Activated naive CD8-positive, alpha-beta T cell treated with anti-CD3 and anti-CD28 coated beads, Interleukin-2, amount 10 ng/mL, durations not matched to agents 7 days and 5 days (primary cell): ENCODE data around the gene ARPC2. TPM values are rescaled to one million over a fixed set of nuclear protein-coding genes. Genes with fewer than 3 reads are reported as not detected.
"Not testable (repeated sequence)": the region's sequence is repeated elsewhere in the genome, so short reads cannot be mapped to it uniquely, and the experiment has no call there.

ENCODE experiments used
- ATAC-seq: fragments of 150-1000 bp; cut with Tn5 transposase; one replicate; pipeline ENCODE4 v1.10.0; 2021; ENCODE audit warnings: low read depth, moderate library complexity
- POLR2A ChIA-PET: fragments of 350-600 bp; sonication (Branson Sonifier 250); formaldehyde crosslinking; loops from one replicate; lab custom pipeline; 2021; ENCODE audit warnings: antibody characterized with exemption; lab: Charles Lee
- DNase-seq: peaks from one replicate; pipeline ENCODE4 v3.0.0; 2021
- H3K27ac Mint-ChIP-seq: one replicate; pipeline ENCODE4 v1.8.0; 2022; ENCODE audit warnings: mild to moderate bottlenecking, mixed read lengths
- H3K27me3 Mint-ChIP-seq: one replicate; pipeline ENCODE4 v1.8.0; 2022; ENCODE audit warnings: mild to moderate bottlenecking, moderate library complexity, mixed read lengths
- H3K36me3 Mint-ChIP-seq: one replicate; pipeline ENCODE4 v1.8.0; 2021; ENCODE audit warnings: mild to moderate bottlenecking, mixed read lengths
- H3K4me1 Mint-ChIP-seq: one replicate; pipeline ENCODE4 v1.8.0; 2021; ENCODE audit warnings: mixed read lengths
- H3K4me3 Mint-ChIP-seq: one replicate; pipeline ENCODE4 v1.8.0; 2022; ENCODE audit warnings: mild to moderate bottlenecking, moderate library complexity, mixed read lengths
- H3K9me3 Mint-ChIP-seq: one replicate; pipeline ENCODE4 v1.8.0; 2021; ENCODE audit warnings: mixed read lengths
- total RNA-seq, 2 experiments: library from RNA; stranded (reverse); gene quantifications; one replicate each; pipeline ENCODE4 v1.2.3, GENCODE V29; 2021

ARPC2 gene
- 100 to 1,000 TPM; 707 to 735 TPM for total RNA-seq

DNA sequence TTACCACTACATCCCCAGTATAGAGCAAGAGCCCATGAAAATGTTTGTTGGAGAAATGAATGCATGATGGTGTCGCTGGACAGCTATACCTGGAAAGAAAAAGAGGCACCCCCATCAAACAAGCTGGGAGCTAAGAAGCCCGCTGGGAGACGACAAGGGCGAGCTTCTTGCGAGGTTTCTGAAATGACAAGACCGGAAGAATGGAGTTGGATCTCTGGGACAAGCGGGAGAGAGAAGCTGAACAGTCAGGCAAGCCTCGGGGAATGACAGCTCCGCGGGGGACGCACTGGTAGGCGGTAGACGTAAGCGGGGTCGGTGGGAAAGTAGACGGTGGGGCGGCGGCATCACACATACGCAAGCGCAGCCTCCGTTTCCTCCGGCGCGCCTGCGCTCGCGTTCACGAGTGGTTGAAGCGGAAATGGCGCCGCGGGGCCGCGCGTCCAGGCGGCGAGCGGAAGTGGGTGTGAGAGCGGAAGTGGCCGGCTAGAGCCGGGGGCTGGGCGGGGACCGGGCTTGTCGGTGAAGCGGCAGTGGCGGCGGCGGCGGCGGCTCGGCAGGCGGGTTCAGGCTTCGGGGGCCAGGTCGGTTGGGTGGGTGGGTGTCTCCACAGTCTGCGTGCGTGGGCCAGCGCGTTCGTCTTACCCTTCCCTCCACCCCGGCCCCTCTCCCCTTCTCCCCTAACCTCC, at the start of gene ARPC2:
Gene ARPC2 (plus strand): TSS at position 516 of the 686 bp plus-strand sequence. CDS start 282 bp downstream, outside the sequence.
- Mint-ChIP-seq H3K4me3 (peak within 1 kb of the TSS; percentile 88), H3K27ac (peak within 1 kb of the TSS; percentile 91), H3K4me1 (peaks cover 31% of the 10 kb centered on the region), H3K9me3 (no peaks in the 10 kb centered on the region), H3K36me3 (peaks cover 36% of the 10 kb centered on the region), H3K27me3 (no peaks in the 10 kb centered on the region)
- peak; percentile 98 for DNase-seq
- ATAC-seq: peak; percentile 64
- POLR2A ChIA-PET: interaction anchor here (0.7 to 7.3 kb wide), 7 partner anchors 9 to 442 kb away, joined by 3 to 91 read pairs (median 5); partner anchors contain the start of genes AAMP, BCS1L, PNKD and ZNF142

DNA sequence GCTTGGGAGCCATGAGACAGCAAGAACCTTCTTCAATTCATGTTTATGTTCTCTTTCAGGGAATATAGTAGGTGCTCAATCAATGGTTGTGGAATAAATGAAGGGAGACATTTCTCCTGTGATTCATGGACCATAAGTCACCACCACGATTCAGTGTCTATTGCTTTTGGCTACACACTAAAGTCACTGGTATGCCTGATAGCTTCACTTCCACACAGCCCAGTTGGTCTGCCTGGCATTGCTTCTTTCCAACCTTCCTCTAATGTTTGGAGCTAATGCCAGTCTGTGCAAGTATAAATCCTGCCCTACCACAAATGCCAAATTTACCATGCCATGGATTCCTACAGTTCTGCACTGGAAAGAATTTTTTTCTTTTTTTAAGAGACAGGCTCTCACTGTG, 49.0 kb upstream of the ARPC2 start:
- DNase-seq: no peak
- no peaks in the 10 kb centered on the region for H3K36me3 Mint-ChIP-seq
- no peak overlapping the region for H3K27ac Mint-ChIP-seq
- H3K27me3 Mint-ChIP-seq: peaks cover 17% of the 10 kb centered on the region
- peaks cover 11% of the 10 kb centered on the region for H3K4me1 Mint-ChIP-seq
- POLR2A ChIA-PET: no interaction called here
- no peak overlapping the region for H3K4me3 Mint-ChIP-seq
- ATAC-seq: no peak
- no peaks in the 10 kb centered on the region for H3K9me3 Mint-ChIP-seq

DNA sequence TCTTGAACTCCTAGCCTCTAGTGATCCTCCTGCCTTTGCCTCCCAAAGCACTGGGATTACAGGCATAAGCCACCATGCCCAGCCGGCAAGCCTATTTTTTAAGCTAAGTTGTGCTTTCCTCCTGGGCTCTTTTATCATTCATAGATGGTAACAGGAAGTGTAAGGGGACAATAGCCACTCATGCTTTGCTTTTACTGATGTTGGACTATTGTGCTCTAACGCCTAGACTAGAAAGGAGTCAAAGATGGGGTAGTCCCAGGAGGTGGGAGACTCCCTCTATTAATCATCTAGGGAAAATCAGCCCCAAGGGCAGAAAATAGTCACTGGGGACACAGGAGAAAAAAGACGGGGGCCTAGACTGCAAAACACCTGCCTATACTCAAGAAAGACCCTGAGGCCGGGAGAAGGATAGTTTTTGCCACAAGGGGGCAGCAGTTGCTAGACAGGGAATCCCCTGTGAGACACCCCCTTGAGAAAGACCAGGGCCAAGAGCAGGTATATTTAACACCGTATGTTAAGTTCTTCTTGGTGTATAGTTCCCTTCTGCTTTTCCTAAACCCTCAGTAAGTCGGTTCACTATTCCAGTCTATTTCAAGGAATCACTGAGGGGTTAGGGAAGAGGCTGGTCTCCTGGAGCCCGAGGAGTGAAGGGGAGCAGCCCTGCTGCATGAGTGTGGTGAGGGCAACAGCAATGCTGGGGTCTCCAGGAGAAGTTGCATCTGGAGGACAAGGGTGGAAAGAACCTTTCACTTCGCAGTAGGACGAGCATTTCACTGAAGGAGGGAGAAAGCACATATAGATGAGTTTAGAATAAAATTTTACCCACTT, 48.1 kb upstream of the ARPC2 start:
- Mint-ChIP-seq H3K27ac (peak overlapping the region; percentile 47), H3K4me3 (no peak overlapping the region), H3K27me3 (peaks cover 17% of the 10 kb centered on the region), H3K4me1 (peaks cover 11% of the 10 kb centered on the region), H3K36me3 (no peaks in the 10 kb centered on the region), H3K9me3 (no peaks in the 10 kb centered on the region)
- DNase-seq (peak; percentile 61), ATAC-seq (peak; percentile 61)
- POLR2A ChIA-PET: no interaction called here

DNA sequence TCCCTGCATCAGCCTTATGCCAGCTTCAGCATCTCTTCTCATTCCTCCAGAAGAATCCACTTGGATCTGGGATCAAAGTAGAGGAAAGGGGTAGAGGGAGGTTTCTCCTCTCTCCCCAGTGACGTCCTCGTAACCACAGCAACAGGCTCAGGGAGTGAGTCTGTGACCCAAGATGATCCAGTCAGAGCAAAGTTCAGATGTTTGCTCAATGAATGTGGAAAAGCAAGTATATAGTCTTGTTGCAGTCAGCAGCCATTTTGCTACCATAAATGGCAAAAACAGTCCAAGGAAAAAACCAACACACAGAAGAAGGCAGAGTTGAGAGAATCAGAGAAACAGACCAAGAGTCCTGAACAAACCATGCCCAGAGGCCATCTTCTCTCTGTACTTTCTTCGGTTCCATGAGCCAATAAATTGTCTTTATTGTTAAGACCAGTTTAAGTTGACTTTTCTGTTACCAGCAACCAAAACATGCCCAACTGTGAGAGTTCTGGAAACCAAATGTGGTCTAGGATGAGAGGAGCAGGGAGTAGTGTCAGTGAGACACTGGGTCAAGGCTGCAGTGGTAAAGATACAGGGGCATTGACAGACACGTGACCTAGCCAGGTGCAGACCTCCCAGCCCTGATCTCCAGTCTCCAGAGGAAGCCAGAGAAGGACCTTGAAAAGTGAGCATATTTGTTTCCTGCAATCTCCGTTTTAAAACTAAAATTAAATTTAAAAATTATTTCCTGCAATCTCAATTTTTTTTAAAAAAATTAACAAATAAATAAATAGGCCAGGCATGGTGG, 47.0 kb upstream of the ARPC2 start:
- POLR2A ChIA-PET: no interaction called here

DNA sequence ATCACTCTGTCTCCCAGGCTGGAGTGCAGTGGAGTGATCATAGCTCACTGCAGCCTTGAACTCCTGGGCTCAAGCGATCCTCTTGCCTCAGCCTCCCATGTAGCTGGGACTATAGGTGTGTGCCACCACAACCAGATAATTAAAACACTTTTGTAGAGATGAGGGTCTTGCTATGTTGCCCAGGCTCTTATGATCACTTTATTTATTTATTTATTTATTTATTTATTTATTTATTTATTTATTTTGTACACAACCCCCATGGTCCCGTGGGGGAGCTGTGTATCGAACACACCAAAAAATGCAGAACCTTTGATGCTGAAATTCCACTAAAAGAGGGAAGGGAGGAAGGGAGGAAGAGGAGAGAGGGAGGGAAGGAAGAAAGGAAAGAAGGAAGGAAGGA, 45.2 kb upstream of the ARPC2 start:
- ATAC-seq, H3K36me3 Mint-ChIP-seq, H3K4me1 Mint-ChIP-seq, DNase-seq, H3K9me3 Mint-ChIP-seq, H3K27ac Mint-ChIP-seq, H3K4me3 Mint-ChIP-seq: not testable (repeated sequence)
- POLR2A ChIA-PET: interaction anchor here (1.2 kb wide), 1 partner anchor 45 kb away, joined by 3 read pairs; no protein-coding TSS in a partner anchor
- peaks cover 12% of the 10 kb centered on the region for H3K27me3 Mint-ChIP-seq

More for the DNA sequence above, 47.0 kb upstream of the ARPC2 start:
- Mint-ChIP-seq H3K36me3 (no peaks in the 10 kb centered on the region), H3K27me3 (peaks cover 17% of the 10 kb centered on the region), H3K9me3 (no peaks in the 10 kb centered on the region), H3K4me1 (peaks cover 11% of the 10 kb centered on the region), H3K27ac (no peak overlapping the region), H3K4me3 (no peak overlapping the region)
- DNase-seq: no peak
- ATAC-seq: no peak

DNA sequence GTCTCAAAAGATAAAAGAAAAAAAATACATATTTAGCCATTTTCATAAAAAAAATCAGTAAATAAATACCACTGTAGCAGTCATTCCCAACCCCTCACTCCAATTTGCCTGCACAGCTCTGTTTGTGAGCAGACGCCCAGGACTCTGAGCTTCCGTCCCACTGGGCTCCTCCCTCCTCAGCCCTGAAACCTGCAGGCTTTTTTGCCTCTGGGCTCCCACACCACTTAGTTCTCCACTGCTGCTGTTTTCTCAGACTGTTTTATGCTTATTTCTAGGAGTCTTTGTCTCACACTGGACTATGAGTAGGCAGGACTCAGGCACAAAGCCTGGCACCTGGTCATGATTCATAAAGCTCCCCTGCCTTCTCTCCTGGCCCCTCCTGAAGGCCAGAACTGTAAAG, 44.1 kb upstream of the ARPC2 start:
- no peak overlapping the region for H3K27ac Mint-ChIP-seq
- no peaks in the 10 kb centered on the region for H3K9me3 Mint-ChIP-seq
- H3K4me3 Mint-ChIP-seq: no peak overlapping the region
- no peak for ATAC-seq
- no peak for DNase-seq
- H3K27me3 Mint-ChIP-seq: peaks cover 12% of the 10 kb centered on the region
- POLR2A ChIA-PET: no interaction called here
- no peaks in the 10 kb centered on the region for H3K4me1 Mint-ChIP-seq
- H3K36me3 Mint-ChIP-seq: no peaks in the 10 kb centered on the region

DNA sequence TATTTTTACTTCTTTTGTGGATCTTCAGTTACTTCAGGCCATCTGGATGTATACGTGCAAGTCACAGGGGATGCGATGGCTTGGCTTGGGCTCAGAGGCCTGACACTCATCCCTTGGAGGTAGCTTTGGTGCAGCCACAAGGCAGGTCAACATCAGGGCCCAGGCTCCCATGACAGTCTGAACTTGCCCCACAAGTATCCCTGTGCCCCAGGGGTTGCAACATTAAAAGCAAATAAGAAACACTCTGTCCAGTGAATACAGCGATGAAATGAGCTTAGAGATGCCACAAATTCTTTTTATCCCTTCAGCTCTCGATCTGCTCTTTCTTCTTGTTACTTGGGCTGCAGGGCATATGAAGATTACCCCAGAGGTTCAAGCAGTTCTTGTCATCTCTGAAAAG, 37.2 kb upstream of the ARPC2 start:
- ATAC-seq (no peak), DNase-seq (no peak)
- no peak overlapping the region for H3K4me3 Mint-ChIP-seq
- H3K27ac Mint-ChIP-seq: no peak overlapping the region
- no peaks in the 10 kb centered on the region for H3K9me3 Mint-ChIP-seq
- peaks cover 20% of the 10 kb centered on the region for H3K27me3 Mint-ChIP-seq
- POLR2A ChIA-PET: no interaction called here
- no peaks in the 10 kb centered on the region for H3K4me1 Mint-ChIP-seq
- H3K36me3 Mint-ChIP-seq: no peaks in the 10 kb centered on the region

DNA sequence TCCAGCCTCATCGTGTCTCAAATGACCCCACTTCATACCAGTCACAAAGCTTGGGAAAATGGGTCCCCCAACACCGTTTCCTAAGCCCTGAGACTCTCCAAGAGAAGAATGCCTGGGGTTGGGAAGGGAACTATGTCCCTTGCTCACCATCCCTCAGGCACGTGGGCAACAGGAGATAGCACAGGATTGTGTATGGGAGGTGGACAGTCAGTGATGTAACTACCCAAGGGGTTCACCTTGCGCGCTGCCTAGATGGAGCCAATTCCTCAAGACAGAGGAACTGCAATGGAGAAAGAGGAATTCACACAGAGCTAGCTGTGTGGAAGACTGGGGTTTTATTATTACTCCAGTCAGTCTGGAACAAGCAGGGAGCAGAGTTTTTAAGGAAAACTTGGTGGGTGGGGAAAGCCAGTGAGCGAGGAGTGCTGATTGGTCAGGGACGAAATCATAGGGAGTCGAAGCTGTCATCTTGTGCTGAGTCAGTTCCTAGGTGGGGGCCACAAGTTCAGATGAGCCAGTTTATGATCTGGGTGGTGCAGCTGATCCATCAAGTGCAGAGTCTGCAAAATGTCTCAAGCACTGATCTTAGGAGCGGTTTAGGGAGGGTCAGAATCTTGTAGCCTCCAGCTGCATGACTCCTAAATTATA, 36.4 kb upstream of the ARPC2 start:
- no peaks in the 10 kb centered on the region for H3K36me3 Mint-ChIP-seq

DNA sequence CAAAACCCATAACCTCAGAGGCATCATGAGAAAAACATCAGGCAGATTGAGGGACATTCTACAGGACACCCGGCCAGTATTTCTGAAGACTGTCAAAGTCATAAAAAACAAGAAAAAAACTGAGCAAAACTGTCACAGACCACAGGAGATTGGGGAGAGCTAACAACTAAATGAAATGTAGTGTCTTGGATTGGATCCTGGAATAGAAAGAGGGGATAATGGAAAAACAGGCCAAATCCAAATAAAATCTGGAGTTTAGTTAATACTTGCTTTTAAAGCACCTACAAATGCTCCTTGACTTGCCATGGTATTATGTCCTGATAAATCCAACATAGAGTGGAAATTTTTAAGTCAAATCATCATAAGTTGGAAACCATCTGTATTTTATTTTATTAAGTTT, 32.7 kb upstream of the ARPC2 start:
- DNase-seq (no peak), ATAC-seq (no peak)
- H3K4me1 Mint-ChIP-seq: peaks cover 12% of the 10 kb centered on the region
- H3K27ac Mint-ChIP-seq: no peak overlapping the region
- no peaks in the 10 kb centered on the region for H3K9me3 Mint-ChIP-seq
- H3K36me3 Mint-ChIP-seq: no peaks in the 10 kb centered on the region
- POLR2A ChIA-PET: no interaction called here
- no peak overlapping the region for H3K4me3 Mint-ChIP-seq
- peaks cover 18% of the 10 kb centered on the region for H3K27me3 Mint-ChIP-seq

More for the DNA sequence above, 36.4 kb upstream of the ARPC2 start:
- no peak overlapping the region for H3K27ac Mint-ChIP-seq
- no peak overlapping the region for H3K4me3 Mint-ChIP-seq
- POLR2A ChIA-PET: no interaction called here
- H3K27me3 Mint-ChIP-seq: peaks cover 20% of the 10 kb centered on the region
- ATAC-seq (no peak), DNase-seq (no peak)
- no peaks in the 10 kb centered on the region for H3K9me3 Mint-ChIP-seq
- no peaks in the 10 kb centered on the region for H3K4me1 Mint-ChIP-seq

DNA sequence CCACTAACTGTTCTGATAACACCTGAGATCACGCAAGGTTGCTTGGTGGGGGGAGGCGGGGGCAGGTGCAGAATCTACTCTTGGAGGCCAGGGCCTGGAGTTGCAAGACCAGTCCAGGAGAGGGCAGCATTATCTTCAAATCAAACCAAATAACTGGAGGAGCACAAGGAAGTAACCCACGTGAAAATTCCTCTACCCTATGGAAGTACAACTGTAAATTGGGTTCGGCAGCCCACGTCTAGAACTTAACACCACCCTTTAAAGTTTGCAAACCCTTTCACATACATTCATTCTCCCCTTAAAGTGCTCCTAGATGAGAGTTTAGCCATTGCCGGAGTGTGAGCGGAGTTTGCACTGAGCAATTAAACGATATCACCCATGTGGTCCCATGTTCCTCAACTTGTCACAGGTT, 30.6 kb upstream of the ARPC2 start:
- Mint-ChIP-seq H3K9me3 (no peaks in the 10 kb centered on the region), H3K36me3 (no peaks in the 10 kb centered on the region), H3K4me3 (no peak overlapping the region), H3K27ac (peak overlapping the region; percentile 50), H3K27me3 (peaks cover 11% of the 10 kb centered on the region), H3K4me1 (peaks cover 12% of the 10 kb centered on the region)
- POLR2A ChIA-PET: interaction anchor here (1.0 kb wide), 1 partner anchor 84 kb away, joined by 3 read pairs; the partner anchor contains the start of genes AAMP and PNKD
- ATAC-seq (peak; percentile 87), DNase-seq (peak; percentile 62)

DNA sequence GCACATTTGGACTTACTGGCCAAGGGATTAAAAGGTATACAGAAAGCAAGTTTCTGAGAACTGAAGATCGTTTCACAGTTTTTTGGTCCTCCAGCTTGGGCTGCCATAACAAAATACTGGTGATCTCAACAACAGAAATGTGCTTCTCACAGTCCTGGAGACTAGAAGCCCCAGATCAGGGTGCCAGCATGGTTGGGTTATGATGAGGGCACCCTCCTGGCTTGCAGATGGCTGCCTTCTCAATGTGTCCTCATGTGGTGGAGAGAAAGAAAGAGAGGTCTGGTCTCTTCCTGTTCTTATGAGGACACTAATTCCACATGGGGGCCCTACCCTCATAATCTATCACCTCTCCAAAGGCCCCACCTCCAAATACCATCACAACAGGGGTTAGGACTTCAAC, 30.1 kb upstream of the ARPC2 start:
- H3K4me3 Mint-ChIP-seq: no peak overlapping the region
- H3K4me1 Mint-ChIP-seq: peaks cover 12% of the 10 kb centered on the region
- DNase-seq (no peak), ATAC-seq (no peak)
- H3K27me3 Mint-ChIP-seq: peaks cover 8% of the 10 kb centered on the region
- H3K9me3 Mint-ChIP-seq: no peaks in the 10 kb centered on the region
- no peaks in the 10 kb centered on the region for H3K36me3 Mint-ChIP-seq
- H3K27ac Mint-ChIP-seq: no peak overlapping the region
- POLR2A ChIA-PET: no interaction called here

DNA sequence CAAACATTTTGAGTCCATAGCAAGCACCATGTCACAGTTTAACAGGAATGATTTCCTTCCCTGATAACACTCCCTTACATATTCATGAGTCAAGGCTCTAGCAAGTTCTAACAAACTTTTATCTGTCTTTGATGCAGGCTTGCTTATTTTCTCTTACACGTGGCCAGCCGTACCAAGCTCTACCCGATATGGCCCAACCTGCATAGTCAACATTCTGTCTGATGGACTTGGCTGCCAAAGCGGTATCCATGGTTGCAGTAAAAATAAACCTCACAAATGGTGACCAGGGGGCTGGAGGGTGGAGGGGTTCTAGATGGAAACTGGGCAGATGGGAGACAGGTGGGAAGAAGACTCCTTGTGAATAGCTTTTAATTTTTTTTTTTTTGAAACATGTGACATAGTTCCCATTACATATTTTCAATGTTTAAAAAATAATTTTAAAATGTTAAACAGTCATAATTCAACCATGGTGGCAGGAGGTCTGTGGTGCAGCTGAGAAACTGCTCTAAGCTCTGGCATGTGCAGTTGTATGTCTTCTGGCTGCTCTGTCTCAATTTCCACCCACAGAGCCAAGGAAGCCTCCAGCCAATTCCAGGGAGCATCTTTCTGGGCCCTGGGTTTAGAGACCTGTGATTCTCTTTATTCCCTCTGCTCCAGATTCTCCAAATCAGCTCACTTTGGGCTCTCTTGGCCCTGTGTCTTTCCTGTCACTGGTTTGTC, 29.5 kb upstream of the ARPC2 start:
- Mint-ChIP-seq H3K4me3 (no peak overlapping the region), H3K27ac (no peak overlapping the region), H3K27me3 (peaks cover 8% of the 10 kb centered on the region), H3K9me3 (no peaks in the 10 kb centered on the region), H3K4me1 (peaks cover 12% of the 10 kb centered on the region), H3K36me3 (no peaks in the 10 kb centered on the region)
- POLR2A ChIA-PET: interaction anchor here (0.6 kb wide), 1 partner anchor 86 kb away, joined by 3 read pairs; no protein-coding TSS in a partner anchor
- no peak for ATAC-seq
- DNase-seq: no peak
